PC-3 (cell line): Measurements from ENCODE around the gene RFTN1. TPM values are rescaled to one million over a fixed set of nuclear protein-coding genes. Genes with fewer than 3 reads are reported as not detected.

ENCODE experiments used
- ATAC-seq: fragments of 200-7000 bp; cut with Tn5 transposase; 2 replicates; pipeline ENCODE4 v1.9.1; 2020; ENCODE audit warnings: mild to moderate bottlenecking, moderate library complexity
- BruUV-seq: library from RNA; stranded (reverse); fragments of 400-500 nt; replicated peaks from 2 replicates; lab custom pipeline; 2021; lab: Mats Ljungman, UMichigan
- CTCF ChIA-PET: fragments of 300-600 bp; sonication (Branson Sonifier 250); formaldehyde crosslinking; loops from one replicate; lab custom pipeline; 2022; ENCODE audit warnings: antibody characterized with exemption; lab: Charles Lee
- POLR2A ChIA-PET: fragments of 300-600 bp; sonication (Branson Sonifier 250); formaldehyde crosslinking; loops from one replicate; lab custom pipeline; 2022; ENCODE audit warnings: antibody characterized with exemption; ENCODE audit not compliant: unreplicated experiment; lab: Charles Lee
- DNase-seq: peaks from one replicate; pipeline ENCODE4 v3.0.0-alpha.2; 2015
- H2AFZ ChIP-seq: fragments of 300-600 bp; sonication (generic); 2 replicates; pipeline ENCODE4 v1.6.0; 2016; ENCODE audit warnings: antibody characterized with exemption, low read length
- H3F3A ChIP-seq: fragments of 300-600 bp; sonication (generic); one replicate; pipeline ENCODE4 v1.6.0; 2017; ENCODE audit warnings: antibody characterized with exemption, low read length, control low read depth, mild to moderate bottlenecking; ENCODE audit not compliant: unreplicated experiment
- H3K27ac ChIP-seq: fragments of 300-600 bp; sonication (generic); 2 replicates; pipeline ENCODE4 v1.5.1; 2016; ENCODE audit warnings: mild to moderate bottlenecking, low read length
- H3K27me3 ChIP-seq: fragments of 300-600 bp; sonication (generic); 2 replicates; pipeline ENCODE4 v1.6.1; 2016; ENCODE audit warnings: low read length, mixed read lengths
- H3K36me3 ChIP-seq: fragments of 300-600 bp; sonication (generic); 2 replicates; pipeline ENCODE4 v1.6.1; 2016; ENCODE audit warnings: low read depth, mixed run types, low read length, mixed read lengths
- H3K4me1 ChIP-seq: fragments of 300-600 bp; sonication (generic); 2 replicates; pipeline ENCODE4 v1.5.1; 2016; ENCODE audit warnings: low read length; ENCODE audit not compliant: insufficient read depth
- H3K4me2 ChIP-seq: fragments of 300-600 bp; sonication (generic); 2 replicates; pipeline ENCODE4 v1.6.0; 2016; ENCODE audit warnings: low read length
- H3K4me3 ChIP-seq: fragments of 300-600 bp; sonication (generic); 2 replicates; pipeline ENCODE4 v1.5.1; 2016; ENCODE audit warnings: mild to moderate bottlenecking, low read length, mixed read lengths
- H3K79me2 ChIP-seq: fragments of 300-600 bp; sonication (generic); 2 replicates; pipeline ENCODE4 v1.6.1; 2017; ENCODE audit warnings: low read length, mixed read lengths
- H3K9ac ChIP-seq: fragments of 300-600 bp; sonication (generic); 2 replicates; pipeline ENCODE4 v1.6.0; 2016; ENCODE audit warnings: mild to moderate bottlenecking, low read length
- H3K9me2 ChIP-seq: fragments of 300-600 bp; sonication (generic); replicated peaks from 2 replicates; pipeline ENCODE4 v1.6.1; 2016; ENCODE audit warnings: mixed run types, low read length, mixed read lengths
- H3K9me3 ChIP-seq: fragments of 300-600 bp; sonication (generic); 2 replicates; pipeline ENCODE4 v1.6.1; 2016; ENCODE audit warnings: low read length, mixed read lengths
- H4K20me1 ChIP-seq: fragments of 300-600 bp; sonication (generic); 2 replicates; pipeline ENCODE4 v1.6.1; 2016; ENCODE audit warnings: low read length, mixed read lengths
- CTCF ChIP-seq: fragments of 300-600 bp; sonication (generic); conservative IDR thresholded peaks from 2 replicates; pipeline ENCODE4 v1.5.1; 2017; ENCODE audit warnings: antibody characterized with exemption, low read depth, mild to moderate bottlenecking, low read length
- EZH2 ChIP-seq: fragments of 300-600 bp; sonication (generic); IDR thresholded peaks from one replicate; pipeline ENCODE4 v1.6.1; 2017; ENCODE audit warnings: antibody characterized with exemption, mild to moderate bottlenecking, low read length; ENCODE audit not compliant: unreplicated experiment
- EZH2phosphoT487 ChIP-seq: fragments of 300-600 bp; sonication (generic); IDR thresholded peaks from 2 replicates; pipeline ENCODE4 v1.6.1; 2018; ENCODE audit warnings: mild to moderate bottlenecking, antibody characterized with exemption, low read length, borderline replicate concordance
- intact Hi-C: fragments of 100-400 bp; cut with micrococcal nuclease; formaldehyde crosslinking; loops from 2 replicates; pipeline ENCODE4 v1.9.0; 2023
- total RNA-seq: library from RNA; depleted of rRNA; stranded (reverse); fragments of >200 nt; gene quantifications from 2 replicates; pipeline ENCODE4 v1.2.3, GENCODE V29; 2014

RFTN1 gene
- total RNA-seq, 1 experiment from 2014 or later = 9.7 TPM

GRCh38 chr3:16396202-16396601 lies 117.3 kb downstream of the RFTN1 start:
- Histone ChIP-seq H3K36me3 (no peaks in the 10 kb centered on the region), H3K9me2 (no peaks in the 10 kb centered on the region), H3K4me3 (no peak overlapping the region), H3K4me2 (no peak overlapping the region), H3K9me3 (no peaks in the 10 kb centered on the region), H3K9ac (no peak overlapping the region), H3K79me2 (no peaks in the 10 kb centered on the region), H3F3A (no peaks in the 10 kb centered on the region), H4K20me1 (no peaks in the 10 kb centered on the region), H3K27me3 (no peaks in the 10 kb centered on the region), H3K27ac (no peak overlapping the region), H2AFZ (no peak overlapping the region), H3K4me1 (peaks cover 5% of the 10 kb centered on the region; the same call in 1 of the 2 replicates)
- DNase-seq (no peak), ATAC-seq (no peak)
- ChIA-PET POLR2A (no interaction called here), CTCF (no interaction called here)
- TF ChIP-seq EZH2phosphoT487 (no peak), EZH2 (no peak), CTCF (no peak)
- intact Hi-C loops = no loop called here
- no TSS peak for BruUV-seq

- H2AFZ ChIP-seq = no peak overlapping the region
- BruUV-seq = no TSS peak
- POLR2A ChIA-PET = interaction anchor here (0.6 kb wide), 1 partner anchor 731 kb away, joined by 3 read pairs; no protein-coding TSS in a partner anchor
- DNase-seq (no peak), ATAC-seq (no peak)
- no peaks in the 10 kb centered on the region for H3K27me3 ChIP-seq
- no peak overlapping the region for H3K27ac ChIP-seq
- TF ChIP-seq CTCF (no peak), EZH2 (no peak)
- H3K4me1 ChIP-seq = peaks cover 5% of the 10 kb centered on the region; the same call in 1 of the 2 replicates
- CTCF ChIA-PET = no interaction called here
- H3K9ac ChIP-seq = no peak overlapping the region
- no peaks in the 10 kb centered on the region for H3K9me2 ChIP-seq
- no peaks in the 10 kb centered on the region for H3F3A ChIP-seq
- no peaks in the 10 kb centered on the region for H3K79me2 ChIP-seq
- H3K4me2 ChIP-seq = no peak overlapping the region
- H4K20me1 ChIP-seq = no peaks in the 10 kb centered on the region
- intact Hi-C loops = no loop called here
- no peaks in the 10 kb centered on the region for H3K36me3 ChIP-seq
- no peak overlapping the region for H3K4me3 ChIP-seq
- no peaks in the 10 kb centered on the region for H3K9me3 ChIP-seq
Measured at GRCh38 chr3:16395212-16395611, 118.3 kb downstream of the RFTN1 start.

GRCh38 chr3:16394639-16395038 lies 118.9 kb downstream of the RFTN1 start:
- Histone ChIP-seq H3K36me3 (no peaks in the 10 kb centered on the region), H3K27ac (no peak overlapping the region), H3K4me2 (no peak overlapping the region), H3K9ac (no peak overlapping the region), H3K27me3 (no peaks in the 10 kb centered on the region), H3F3A (no peaks in the 10 kb centered on the region), H3K9me3 (no peaks in the 10 kb centered on the region), H3K4me3 (no peak overlapping the region), H3K4me1 (peaks cover 4% of the 10 kb centered on the region; the same call in 1 of the 2 replicates), H3K9me2 (no peaks in the 10 kb centered on the region), H3K79me2 (no peaks in the 10 kb centered on the region), H4K20me1 (no peaks in the 10 kb centered on the region), H2AFZ (no peak overlapping the region)
- POLR2A ChIA-PET = interaction anchor here (0.6 kb wide), 1 partner anchor 732 kb away, joined by 3 read pairs; no protein-coding TSS in a partner anchor
- TF ChIP-seq EZH2phosphoT487 (no peak), CTCF (no peak), EZH2 (no peak)
- DNase-seq (no peak), ATAC-seq (peak; percentile 22; the same call in 1 of the 2 replicates)
- no TSS peak for BruUV-seq
- intact Hi-C loops = no loop called here
- CTCF ChIA-PET = no interaction called here
